HG03064 (cell line): ENCODE data around the gene DGCR8.

Source experiments
- ATAC-seq: cut with Tn5 transposase; IDR thresholded peaks from one replicate; pipeline ENCODE4 v1.9.1; 2021; ENCODE audit warnings: low read depth; ENCODE audit not compliant: unreplicated experiment

DGCR8 gene

DNA sequence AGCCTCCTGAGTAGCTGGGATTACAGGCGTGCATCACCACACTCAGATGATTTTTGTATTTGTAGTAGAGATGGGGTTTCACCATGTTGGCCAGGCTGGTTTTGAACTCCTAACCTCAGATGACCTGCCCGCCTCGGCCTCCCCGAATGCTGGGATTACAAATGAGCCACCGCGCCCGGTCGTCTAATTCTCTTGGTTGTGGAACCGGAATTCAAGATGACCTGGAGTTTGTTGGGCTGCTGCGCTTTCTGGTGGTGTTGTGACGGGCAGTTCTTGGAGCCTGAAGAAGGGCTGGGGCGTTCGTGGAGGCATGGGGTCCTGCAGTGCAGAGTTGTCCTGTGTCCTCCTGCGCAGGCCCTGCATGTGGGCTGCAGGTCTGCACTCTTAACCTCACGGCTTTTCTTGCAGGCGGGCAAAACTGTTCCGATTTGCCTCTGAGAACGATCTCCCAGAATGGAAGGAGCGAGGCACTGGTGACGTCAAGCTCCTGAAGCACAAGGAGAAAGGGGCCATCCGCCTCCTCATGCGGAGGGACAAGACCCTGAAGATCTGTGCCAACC is 41.9 kb downstream of the DGCR8 start:
- ATAC-seq = no peak

DNA sequence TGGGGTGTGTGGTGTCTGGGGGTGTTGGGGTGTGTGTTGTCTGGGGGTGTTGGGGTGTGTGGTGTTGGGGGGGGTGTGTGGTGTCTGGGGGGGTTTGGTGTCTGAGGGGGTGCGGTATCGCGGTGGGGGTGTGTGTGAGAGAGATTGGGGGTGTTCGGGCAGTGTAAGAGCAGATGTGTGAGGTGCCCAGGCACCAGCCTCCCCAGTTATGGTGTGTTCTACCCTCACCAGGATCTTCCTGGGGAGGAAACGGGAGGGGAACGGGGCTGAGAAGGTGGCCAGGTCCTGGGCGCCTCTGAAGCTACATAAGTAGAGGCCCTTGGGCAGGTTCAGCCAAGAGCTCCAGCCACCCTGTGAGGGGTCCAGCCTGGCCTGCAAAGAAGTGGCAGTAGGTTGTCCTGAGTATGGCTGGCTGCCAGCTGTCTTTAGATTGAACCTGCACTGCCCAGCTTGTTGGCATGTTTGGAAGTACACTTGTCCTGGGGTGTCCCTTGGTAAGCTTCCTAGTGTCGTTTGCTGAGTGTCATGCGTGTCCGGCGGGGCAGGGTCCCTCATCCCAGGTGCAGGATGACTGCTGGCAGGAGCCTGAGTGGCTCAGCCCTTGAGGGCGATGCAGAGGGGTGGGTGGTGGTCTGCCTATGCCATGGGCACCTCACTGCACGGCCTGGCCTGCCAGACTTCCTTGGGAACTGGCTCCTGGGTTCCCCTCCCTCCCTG is 43.5 kb downstream of the DGCR8 start:
- ATAC-seq = no peak

DNA sequence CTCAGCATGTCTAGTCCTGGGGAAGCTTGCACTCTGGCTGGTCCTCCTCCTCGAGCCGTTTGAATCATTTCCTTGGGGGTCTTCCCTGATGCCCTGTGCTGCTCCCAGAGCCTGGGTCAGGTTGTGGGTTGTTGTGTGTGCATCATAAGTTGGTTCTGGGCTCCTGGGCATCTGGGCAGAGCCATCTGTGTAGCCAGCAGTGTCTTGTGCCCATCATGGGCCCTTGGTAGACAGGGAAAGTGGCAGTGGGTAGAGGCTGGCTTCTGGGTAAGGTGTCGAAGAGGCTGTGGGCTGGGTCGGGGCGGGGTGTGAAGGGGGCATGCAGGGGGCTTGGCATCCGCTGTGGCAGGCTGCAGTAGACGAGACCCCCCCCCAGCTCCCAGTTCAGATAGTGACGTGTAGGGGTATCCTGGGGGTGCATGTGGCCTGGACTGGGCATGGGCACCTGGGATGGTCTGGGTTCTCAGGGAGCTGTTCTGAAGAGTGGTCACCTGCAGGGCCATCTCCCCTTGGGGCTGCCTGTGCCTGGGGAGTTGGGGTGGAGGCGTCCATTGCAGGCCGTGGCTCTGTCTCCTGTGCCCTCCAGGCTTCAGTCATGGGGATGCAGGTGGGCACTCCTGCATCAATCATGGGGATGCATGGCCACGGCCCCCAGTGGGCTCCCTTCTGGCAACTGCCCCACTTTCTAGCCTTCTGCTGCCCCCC is 44.2 kb downstream of the DGCR8 start:
- ATAC-seq = no peak

DNA sequence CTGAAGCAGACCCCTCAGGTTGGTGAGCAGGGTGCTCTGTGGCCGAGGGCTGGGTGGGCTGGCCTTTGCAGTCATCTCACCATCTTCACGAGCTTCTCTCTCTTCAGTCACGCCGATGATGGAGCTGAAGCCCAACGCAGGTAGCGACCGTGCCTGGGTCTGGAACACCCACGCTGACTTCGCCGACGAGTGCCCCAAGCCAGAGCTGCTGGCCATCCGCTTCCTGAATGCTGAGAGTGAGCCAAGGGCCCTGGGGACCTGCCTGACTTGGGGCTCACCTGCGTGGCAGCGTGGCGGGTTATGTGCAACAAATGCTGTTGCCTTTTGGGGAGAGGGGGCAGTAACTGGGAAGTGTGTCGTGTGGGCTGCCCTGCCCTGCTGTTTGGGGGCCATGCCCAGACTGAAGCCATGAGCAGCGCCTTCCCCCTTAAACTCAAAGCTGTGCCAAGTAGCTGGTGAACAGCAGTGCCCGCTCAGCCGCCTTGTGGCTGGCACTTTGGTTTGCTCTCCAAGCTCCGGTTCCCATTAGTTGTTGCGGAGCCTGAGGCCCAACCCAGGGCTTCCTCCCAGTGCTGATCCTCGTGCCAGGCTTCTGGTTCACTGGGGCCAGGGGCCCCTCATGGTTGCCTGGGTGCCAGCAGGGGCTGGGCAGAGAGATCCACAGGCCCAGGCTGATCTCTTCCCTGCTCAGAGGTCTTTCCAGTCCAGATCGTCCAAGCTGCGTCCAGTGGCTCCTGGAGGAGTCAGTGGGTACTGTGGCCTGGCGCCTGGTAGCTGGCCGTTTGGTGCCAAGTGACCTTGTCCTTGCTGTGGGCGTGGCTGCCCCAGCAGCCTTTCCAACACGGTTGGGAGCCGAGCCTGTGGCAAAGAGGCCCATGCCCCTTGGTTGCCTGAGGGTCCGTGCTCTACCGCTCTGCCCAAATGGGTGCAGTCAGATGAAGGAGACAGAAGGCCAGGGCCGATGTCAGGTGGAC is 45.4 kb downstream of the DGCR8 start:
- ATAC-seq = no peak

DNA sequence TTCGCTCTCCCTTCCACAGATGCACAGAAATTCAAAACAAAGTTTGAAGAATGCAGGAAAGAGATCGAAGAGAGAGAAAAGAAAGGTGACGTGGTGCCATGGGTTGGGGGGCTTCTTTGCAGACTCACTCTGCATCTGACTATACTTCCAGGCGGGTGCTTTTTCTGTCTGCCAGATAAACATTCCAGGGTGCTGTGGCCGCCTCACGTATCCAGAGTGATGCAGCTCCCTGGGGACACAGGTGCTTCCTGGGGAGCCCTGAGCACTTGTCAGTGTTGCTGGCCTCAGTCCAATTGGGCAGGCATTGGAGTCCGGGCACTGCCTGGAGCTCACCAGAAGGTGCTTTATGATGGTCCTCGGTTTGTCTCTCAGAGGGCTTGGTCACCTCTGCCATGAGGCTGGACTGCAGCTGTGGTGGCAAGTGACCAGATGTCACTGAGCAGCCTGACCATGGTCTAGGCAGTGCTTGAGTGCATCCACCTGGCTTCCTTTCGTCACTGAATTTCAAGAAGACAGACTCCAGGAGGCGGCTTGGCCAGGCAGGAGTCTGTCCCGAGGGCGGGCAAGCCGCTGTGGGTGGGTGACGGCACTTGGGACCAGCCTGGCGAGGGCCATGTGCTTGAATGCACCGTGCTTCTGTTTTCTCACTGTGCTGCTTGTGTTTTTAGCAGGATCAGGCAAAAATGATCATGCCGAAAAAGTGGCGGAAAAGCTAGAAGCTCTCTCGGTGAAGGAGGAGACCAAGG is 46.4 kb downstream of the DGCR8 start:
- no peak for ATAC-seq

DNA sequence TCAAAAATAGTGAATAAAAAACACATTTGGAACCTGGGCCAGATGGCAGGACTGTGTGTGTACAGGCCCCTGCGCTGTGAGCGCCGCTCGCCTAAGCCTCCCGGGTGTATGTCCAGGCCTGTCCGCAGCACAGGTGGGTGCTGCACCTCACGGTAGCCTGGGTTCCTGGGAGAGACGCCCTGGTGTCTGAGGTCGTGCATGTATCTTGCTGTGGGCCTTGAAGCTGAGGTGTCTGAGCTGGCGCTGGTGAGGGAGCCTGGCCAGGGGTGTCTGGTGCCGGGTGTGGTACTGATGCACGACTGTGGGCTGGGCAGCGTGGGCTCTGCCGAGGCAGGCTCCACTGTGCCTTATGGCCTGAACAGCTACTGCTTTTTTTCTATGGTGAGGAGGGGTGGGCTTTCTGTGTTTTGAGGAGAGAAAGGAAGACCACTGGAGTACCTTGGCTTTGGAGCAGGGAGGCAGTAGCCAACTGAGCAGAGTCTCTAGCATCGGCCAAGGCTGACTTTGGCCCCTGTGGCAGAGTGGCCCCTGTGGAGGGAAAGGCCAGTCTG is 47.4 kb downstream of the DGCR8 start:
- no peak for ATAC-seq

DNA sequence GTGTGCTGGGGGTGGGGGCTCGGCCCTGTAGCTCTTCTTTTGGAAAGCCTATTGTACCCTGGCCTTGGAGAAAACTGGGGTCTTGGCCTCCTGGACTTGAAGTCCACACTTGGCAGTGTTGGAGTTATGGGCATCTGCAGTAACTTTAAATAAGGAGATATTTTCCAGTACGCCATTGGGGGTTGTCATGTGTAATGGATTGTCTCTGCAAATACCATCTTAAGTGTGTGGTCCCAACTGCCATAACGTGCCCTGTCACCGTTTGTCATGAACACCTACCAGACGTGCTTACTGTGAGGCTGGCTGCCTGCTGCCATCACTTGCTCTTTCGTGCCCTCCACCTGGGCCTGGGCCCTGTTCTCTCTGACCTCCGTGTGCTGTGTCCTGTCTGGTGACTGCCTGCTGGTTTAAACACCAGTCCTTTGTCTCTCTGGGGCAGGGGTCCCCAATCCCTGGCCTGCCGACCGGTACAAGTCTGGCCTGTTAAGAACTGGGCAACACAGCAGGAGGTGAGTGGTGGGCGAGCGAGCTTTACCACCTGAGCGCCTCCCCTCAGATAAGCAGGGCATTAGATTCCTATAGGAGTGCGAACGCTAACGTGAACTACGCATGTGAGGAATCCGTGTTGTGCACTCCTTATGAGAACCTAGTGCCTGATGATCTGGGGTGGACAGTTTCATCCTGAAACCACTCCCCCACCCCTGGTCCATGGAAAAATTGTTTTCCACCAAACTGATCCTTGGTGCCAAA is 48.0 kb downstream of the DGCR8 start:
- no peak for ATAC-seq

DNA sequence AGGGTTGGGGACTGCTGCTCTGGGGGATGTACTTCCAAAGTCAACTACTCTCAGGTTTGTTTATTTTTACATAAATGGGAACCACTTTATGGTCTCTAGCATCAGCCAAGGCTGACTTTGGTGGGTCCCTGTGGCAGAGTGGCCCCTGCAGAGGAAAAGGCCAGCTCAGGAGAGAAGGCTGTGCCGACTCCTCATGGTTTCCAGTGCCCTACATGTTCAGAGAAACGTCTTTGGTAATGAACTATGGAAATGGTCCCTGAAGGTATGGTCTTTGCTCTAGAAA is 48.5 kb downstream of the DGCR8 start:
- ATAC-seq = no peak

DNA sequence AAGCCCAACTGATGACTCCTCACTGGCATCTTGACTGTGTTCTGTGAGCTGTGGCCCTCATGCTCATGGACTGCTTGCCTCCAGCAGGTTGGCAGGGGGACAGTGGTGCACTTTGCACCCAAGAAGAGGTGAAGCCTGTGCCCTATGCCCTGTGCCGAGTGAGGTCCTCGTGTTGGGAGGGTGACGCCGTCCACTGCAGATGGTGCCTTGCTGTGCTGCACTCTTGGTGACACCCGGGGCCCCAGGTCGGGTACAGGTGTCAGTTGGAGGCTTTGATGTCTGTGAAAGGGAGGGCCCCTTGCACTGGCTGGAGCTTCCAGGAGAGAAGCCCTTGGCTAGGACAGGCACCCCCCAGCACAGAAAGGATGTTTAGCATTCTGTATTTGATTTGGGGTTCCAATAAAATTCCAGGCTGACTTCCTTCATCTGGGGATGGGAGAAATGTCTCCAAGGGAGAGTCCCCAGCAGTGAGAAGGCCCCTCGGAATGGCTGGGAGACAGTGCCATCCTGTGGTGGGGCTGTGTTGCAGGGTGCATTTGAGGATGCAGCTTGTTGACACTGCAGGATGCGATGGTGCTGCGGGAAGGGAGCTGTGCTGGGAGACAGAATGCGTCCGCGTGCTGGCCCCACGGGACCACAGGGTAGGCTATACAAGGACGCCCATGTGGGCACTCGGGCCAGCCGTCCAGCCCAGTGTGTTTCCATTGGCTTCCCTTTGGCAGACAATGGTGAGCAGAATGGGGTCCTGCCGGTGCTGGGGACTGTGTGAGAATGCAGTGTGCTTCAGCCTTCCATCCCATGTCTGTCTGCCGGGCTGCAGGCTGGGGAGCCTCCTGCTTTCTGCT is 49.1 kb downstream of the DGCR8 start:
- ATAC-seq = no peak

DNA sequence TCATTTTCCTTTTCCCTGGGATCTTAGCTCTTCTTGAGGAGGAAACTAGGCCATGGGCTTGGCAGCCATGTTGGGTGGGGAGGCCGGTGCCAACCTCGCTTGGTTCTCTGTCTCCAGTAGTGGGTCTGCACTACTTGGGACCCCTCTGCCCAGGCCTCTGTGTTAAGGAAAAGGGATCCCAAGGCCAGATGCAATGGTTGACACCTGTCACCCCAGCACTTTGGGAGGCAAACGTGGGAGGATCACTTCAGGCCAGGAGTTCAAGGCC is 49.6 kb downstream of the DGCR8 start:
- no peak for ATAC-seq

DNA sequence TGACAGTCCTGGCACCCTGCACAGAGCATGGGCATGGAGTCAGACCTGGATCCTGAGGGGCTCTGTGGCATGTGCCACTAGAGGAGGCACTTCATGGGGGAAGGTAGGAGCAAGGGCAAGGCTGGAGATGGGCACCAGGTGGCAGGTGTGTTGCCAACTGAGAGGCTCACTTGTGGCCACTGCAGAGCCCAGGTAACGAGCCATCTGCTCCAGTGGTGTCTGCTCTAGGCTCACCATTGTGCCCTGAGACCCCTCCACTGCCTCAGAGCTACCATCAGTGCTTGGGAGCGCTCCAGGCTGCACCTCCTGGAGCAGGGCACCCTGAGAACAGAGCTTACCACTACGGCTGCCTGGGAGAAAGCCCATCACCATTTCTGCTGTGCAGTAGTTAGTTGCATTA is 50.3 kb downstream of the DGCR8 start:
- ATAC-seq = no peak

DNA sequence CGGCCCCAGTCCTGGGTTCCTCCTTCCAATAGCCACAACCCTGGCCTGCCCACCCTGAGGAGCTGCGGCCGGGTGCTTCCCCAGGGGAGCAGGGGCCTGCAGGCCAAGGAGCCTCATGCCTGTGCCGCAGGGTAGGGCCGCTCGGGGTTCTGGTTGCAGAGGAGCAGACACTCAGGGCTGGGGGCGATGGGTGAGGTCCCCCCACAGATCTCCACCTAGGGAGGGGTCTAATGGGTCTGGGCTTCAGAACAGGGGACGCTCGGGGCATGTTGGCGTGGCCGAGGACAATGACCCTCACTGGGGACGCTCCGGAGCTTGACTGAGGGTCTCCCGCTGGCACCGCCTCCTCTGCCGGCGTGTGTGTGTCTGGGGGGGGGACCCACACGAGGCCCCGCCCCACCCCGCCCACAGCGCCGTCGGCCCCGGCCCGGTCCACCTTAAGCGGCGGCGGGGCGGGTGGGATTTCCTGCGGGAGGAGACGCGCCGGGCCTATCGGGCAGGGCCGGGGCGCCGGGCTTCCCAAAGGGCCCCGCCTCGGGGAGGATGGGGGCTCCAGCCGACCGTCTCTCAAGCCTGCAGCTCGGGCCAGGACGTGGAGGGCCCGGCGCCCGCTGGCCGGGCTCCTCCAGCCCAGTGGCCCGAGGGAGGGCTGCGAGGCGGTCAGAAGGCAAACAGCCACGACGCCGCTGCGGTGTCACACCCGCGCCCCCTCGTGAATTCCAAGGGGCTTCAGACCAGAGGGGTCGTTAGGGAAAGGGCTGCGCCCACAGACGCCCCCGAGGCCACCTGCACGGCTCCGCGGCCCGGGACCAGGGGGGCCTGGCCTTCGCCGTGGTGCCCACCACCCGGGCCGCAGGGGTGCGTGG is 50.9 kb downstream of the DGCR8 start:
- ATAC-seq = peak; percentile 41

DNA sequence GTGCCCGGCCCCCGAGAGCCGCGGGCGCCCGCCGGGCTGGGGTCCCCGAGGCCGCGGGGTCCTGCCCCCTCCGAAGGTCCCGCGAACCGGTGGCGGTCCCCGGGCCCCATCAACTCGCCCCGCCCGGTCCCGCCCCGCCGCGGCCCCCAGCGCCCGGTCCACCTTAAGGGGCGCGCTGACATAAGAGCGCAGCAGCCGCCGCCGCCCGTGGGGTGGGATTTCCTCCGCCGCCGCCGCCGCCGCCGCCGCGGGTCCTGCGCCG is 51.5 kb downstream of the DGCR8 start, which contains the start of gene ZDHHC8:
TSS of gene ZDHHC8 (plus strand) at position 208 of the 262 bp plus-strand sequence. CDS start 144 bp downstream, outside the sequence.
- peak; percentile 48 for ATAC-seq

DNA sequence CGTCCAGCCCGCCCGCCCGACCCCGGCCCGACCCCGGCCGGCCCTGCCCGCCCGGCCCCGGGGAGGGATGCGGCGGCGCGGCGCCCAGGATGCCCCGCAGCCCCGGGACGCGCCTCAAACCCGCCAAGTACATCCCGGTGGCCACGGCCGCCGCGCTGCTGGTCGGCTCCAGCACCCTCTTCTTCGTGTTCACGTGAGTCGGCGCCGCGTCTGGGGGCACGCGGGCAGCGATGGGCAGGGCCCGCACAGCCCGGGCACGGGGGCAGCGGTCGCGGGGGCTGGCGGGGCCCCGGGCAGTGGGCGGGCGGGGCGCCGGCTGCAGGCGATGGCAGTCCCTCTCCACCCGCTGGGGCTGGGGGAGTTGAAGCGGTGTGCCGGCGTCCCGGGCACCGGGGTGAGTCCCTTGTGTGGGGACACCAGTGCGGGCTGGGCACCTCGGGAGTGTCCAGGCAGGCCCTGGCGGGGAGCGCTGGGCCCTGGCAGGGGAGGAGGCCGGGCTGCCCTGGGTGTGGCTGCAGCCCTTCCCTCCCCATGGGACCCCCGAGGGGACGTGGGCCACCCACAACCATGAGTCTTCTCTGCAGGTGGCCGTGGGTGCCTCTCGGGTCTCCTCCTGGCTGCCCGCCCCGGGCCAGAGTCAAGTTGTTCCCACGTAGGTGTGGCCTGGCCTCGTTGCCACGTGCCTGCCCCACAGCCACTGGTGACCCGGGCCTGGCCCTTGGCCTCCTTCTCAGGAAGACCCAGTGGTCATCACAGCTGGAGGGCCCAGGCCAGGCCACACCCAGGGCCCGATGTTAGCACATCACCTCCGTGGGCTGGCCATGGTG is 52.0 kb downstream of the DGCR8 start:
- ATAC-seq = no peak

DNA sequence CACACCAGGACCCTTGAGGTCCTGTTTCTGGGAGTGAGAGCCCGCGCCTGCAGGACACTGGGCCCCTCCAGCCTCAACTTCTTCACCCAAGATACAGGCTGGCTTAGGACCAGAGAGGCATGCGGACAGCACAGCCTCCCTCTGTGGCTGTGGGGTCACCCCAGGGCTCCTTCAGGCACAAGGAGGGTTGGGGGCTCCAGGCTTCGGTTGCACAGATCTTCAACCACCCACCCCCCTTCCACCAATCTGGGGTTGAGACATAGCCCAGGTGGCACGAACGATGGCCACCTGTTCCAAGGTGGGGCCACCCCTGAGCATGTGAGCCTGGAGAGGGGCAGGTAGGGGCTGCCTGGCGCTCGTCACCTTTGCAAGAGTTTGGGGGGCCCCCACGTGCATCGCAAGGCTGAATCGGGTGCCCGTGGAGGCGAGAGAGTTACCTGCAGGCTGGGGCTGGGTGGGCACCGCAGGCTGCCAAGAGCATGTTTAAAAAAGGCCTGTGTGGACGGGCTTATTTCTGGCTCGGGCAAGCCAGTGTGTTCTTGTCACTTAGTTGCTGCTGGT is 52.7 kb downstream of the DGCR8 start:
- ATAC-seq = no peak

DNA sequence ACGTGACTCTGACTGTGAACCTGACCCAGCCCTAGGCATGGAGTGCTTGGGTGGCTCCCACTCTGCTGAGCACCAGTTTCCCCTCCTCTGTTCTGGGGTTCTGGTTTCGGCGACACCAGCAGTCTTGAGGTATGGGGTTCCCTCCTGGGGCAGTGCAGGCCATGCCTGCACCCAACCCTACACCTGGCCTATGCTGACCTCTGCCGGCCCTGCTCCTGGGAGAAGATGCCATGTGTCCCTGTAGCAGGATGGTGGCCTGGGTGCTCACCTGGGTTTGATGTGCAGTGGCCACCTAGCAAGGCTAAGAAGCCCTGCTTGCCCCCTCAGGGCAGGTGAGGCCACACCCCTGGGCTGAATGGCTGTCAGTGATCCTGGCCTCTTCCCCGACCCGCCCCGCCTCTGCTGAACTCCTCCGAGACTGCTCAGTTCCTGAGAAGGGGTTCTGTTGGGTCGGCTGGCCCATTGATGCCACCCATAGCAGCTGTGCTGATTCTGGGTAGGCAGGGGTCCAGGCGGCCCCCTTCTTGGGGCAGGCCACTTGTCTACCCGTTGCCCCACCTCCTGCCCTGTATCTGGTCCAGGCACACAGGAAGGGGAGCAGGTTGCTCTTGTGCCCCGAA is 54.0 kb downstream of the DGCR8 start:
- ATAC-seq = no peak
